ENCODE measurements around the gene LETMD1. TPM values are rescaled to one million over a fixed set of nuclear protein-coding genes. Genes with fewer than 3 reads are reported as not detected.

LETMD1 gene
- total and polyA plus RNA-seq, 2 donors (not counting 3 experiments of a cell fraction or from before 2014, with no cell fraction given) = 38.9 to 47.7 TPM

- no peaks in the 10 kb centered on the region for H3K27me3 ChIP-seq (ENCODE audit: control insufficient read depth in 2 of 2, insufficient read depth in 2 of 2, low read length in 2 of 2)
- no peaks in the 10 kb centered on the region for H3K9me1 ChIP-seq (replicated peaks; ENCODE audit: control insufficient read depth, extremely low read depth, insufficient read depth, low read length)
- no peaks in the 10 kb centered on the region for H3K79me2 ChIP-seq (ENCODE audit: control insufficient read depth, insufficient read depth, low read length)
- no peaks in the 10 kb centered on the region for H3K4me1 ChIP-seq (ENCODE audit: control insufficient read depth, extremely low read depth, insufficient read depth, low read length)
- no peak overlapping the region for H3K4me3 ChIP-seq (replicated peaks in 1 of 3; ENCODE audit: insufficient read depth in 1 of 3, low read depth in 1 of 3, low read length in 3 of 3)
- ChIA-PET POLR2A (no interaction called here), CTCF (interaction anchor here (0.6 to 0.7 kb wide), 2 partner anchors 274 to 634 kb away, joined by 3 read pairs; no protein-coding TSS in a partner anchor)
- FAIRE-seq (no peak), DNase-seq (ENCODE audit: low read depth, low spot score) (no peak)
- H3K9me3 ChIP-seq (replicated peaks; ENCODE audit: control insufficient read depth, insufficient read depth, low read length) = no peaks in the 10 kb centered on the region
- BruUV-seq (replicated peaks) = no TSS peak
- no peak overlapping the region for H3K4me2 ChIP-seq (ENCODE audit: insufficient read depth, low read length)
- no peak overlapping the region for H3K27ac ChIP-seq (ENCODE audit: insufficient read depth, low read depth, low read length)
- no peaks in the 10 kb centered on the region for H4K20me1 ChIP-seq (replicated peaks; ENCODE audit: control insufficient read depth, extremely low read depth, insufficient read depth, low read length)
- intact Hi-C loops (cut with micrococcal nuclease) (no loop called here), dilution Hi-C loops (cut with MboI; ENCODE audit: extremely low pct_ligation_motif_present, low sequenced_read_pairs) (no loop called here)
- no peak for TF ChIP-seq MAX (IDR thresholded peaks at IDR 0.05; ENCODE audit: insufficient read depth, insufficient read length)
- TF ChIP-seq POLR2AphosphoS5 (IDR thresholded peaks at IDR 0.05; ENCODE audit: insufficient read depth, low read depth, low read length) = no peak
- no peak for TF ChIP-seq CTCF (IDR thresholded peaks at IDR 0.05; ENCODE audit: extremely low read depth in 1 of 2, insufficient read depth in 1 of 2, low read depth in 1 of 2, low read length in 2 of 2)
- no peak for TF ChIP-seq FOS (IDR thresholded peaks at IDR 0.05; ENCODE audit: borderline replicate concordance, insufficient read depth, low read length)
- TF ChIP-seq GATA2 (IDR thresholded peaks at IDR 0.05; ENCODE audit: insufficient read depth, insufficient read length, low read depth, low read length) = no peak
- TF ChIP-seq EZH2 (IDR thresholded peaks at IDR 0.05; ENCODE audit: borderline replicate concordance, low read depth, low read length, severe bottlenecking) = no peak
- TF ChIP-seq JUN (IDR thresholded peaks at IDR 0.05; ENCODE audit: borderline replicate concordance, insufficient read depth, insufficient read length, low read depth) = no peak
- TF ChIP-seq POLR2A (IDR thresholded peaks at IDR 0.05; ENCODE audit: low read depth, low read length) = no peak
- no peak for TF ChIP-seq MYC (IDR thresholded peaks at IDR 0.05; ENCODE audit: low read depth, low read length)
- H2AFZ ChIP-seq (ENCODE audit: low read depth, low read length) = no peak overlapping the region
- H3K36me3 ChIP-seq (ENCODE audit: control insufficient read depth in 2 of 2, extremely low read depth in 1 of 2, insufficient read depth in 2 of 2, low read length in 2 of 2) = peaks cover 15 to 39% of the 10 kb centered on the region in 2 experiments
- no peak overlapping the region for H3K9ac ChIP-seq (replicated peaks; ENCODE audit: extremely low read depth, insufficient read depth, low read length)
These were observed 19.1 kb downstream of the LETMD1 start for GRCh38 chr12:51067229-51067628.

Measured in endothelial cell of umbilical vein (primary cell).